ENCODE results near the gene PRLR. TPM values are rescaled to one million over a fixed set of nuclear protein-coding genes. Genes with fewer than 3 reads are reported as not detected.

The PRLR gene
- total RNA-seq, 1 donor from 2014 or later, result 0.21 TPM

DNA sequence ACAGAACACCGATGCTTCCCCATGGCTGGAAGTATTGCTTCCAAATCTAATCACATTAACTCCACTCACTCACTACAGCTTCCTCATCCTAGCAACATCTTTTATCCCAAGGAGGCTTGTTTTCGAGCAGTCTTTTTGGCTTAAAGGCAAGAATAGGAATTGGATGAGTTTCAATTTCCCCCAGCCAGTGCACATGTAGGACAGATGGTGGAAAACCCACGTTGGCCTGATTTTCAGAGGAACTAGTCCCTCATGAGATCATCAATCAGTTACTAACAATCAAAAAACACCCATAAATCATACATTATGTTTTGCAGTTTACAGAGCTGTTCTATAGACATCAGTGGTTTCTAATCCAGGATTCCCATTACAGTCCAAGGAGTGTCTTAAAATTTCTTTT is 134.1 kb downstream of the PRLR start:
- DNase-seq (ENCODE audit: low spot score), result no peak
- H3K27me3 Mint-ChIP-seq (ENCODE audit: unreplicated experiment), result peaks cover 4% of the 10 kb centered on the region
- no peak overlapping the region for H3K27ac Mint-ChIP-seq (ENCODE audit: unreplicated experiment)
- H3K9me3 Mint-ChIP-seq (ENCODE audit: unreplicated experiment), result no peaks in the 10 kb centered on the region
- TF ChIP-seq, protein P1, sequence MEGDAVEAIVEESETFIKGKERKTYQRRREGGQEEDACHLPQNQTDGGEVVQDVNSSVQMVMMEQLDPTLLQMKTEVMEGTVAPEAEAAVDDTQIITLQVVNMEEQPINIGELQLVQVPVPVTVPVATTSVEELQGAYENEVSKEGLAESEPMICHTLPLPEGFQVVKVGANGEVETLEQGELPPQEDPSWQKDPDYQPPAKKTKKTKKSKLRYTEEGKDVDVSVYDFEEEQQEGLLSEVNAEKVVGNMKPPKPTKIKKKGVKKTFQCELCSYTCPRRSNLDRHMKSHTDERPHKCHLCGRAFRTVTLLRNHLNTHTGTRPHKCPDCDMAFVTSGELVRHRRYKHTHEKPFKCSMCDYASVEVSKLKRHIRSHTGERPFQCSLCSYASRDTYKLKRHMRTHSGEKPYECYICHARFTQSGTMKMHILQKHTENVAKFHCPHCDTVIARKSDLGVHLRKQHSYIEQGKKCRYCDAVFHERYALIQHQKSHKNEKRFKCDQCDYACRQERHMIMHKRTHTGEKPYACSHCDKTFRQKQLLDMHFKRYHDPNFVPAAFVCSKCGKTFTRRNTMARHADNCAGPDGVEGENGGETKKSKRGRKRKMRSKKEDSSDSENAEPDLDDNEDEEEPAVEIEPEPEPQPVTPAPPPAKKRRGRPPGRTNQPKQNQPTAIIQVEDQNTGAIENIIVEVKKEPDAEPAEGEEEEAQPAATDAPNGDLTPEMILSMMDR (IDR thresholded peaks at IDR 0.05; ENCODE audit: unreplicated experiment), result no peak
- H3K36me3 Mint-ChIP-seq (ENCODE audit: low read depth, unreplicated experiment), result no peaks in the 10 kb centered on the region
- H3K4me3 Mint-ChIP-seq (ENCODE audit: unreplicated experiment), result no peak overlapping the region
- H3K4me1 Mint-ChIP-seq (ENCODE audit: unreplicated experiment), result peaks cover 10% of the 10 kb centered on the region

GRCh38 chr5:35095366-35095765 is 134.9 kb downstream of the PRLR start:
- no peak overlapping the region for H3K27ac Mint-ChIP-seq (ENCODE audit: unreplicated experiment)
- TF ChIP-seq, protein P1 (IDR thresholded peaks at IDR 0.05; ENCODE audit: unreplicated experiment), result no peak
- peaks cover 10% of the 10 kb centered on the region for H3K4me1 Mint-ChIP-seq (ENCODE audit: unreplicated experiment)
- no peak for DNase-seq (ENCODE audit: low spot score)
- no peaks in the 10 kb centered on the region for H3K9me3 Mint-ChIP-seq (ENCODE audit: unreplicated experiment)
- no peaks in the 10 kb centered on the region for H3K36me3 Mint-ChIP-seq (ENCODE audit: low read depth, unreplicated experiment)
- peaks cover 4% of the 10 kb centered on the region for H3K27me3 Mint-ChIP-seq (ENCODE audit: unreplicated experiment)
- no peak overlapping the region for H3K4me3 Mint-ChIP-seq (ENCODE audit: unreplicated experiment)

- Mint-ChIP-seq H3K9me3 (ENCODE audit: unreplicated experiment) (no peaks in the 10 kb centered on the region), H3K4me1 (ENCODE audit: unreplicated experiment) (peaks cover 10% of the 10 kb centered on the region), H3K27ac (ENCODE audit: unreplicated experiment) (no peak overlapping the region), H3K36me3 (ENCODE audit: low read depth, unreplicated experiment) (no peaks in the 10 kb centered on the region), H3K4me3 (ENCODE audit: unreplicated experiment) (no peak overlapping the region), H3K27me3 (ENCODE audit: unreplicated experiment) (peaks cover 4% of the 10 kb centered on the region)
- DNase-seq (ENCODE audit: low spot score), result no peak
- TF ChIP-seq, protein P1 (IDR thresholded peaks at IDR 0.05; ENCODE audit: unreplicated experiment), result no peak
Measured at GRCh38 chr5:35094948-35095347, 135.3 kb downstream of the PRLR start.

DNA sequence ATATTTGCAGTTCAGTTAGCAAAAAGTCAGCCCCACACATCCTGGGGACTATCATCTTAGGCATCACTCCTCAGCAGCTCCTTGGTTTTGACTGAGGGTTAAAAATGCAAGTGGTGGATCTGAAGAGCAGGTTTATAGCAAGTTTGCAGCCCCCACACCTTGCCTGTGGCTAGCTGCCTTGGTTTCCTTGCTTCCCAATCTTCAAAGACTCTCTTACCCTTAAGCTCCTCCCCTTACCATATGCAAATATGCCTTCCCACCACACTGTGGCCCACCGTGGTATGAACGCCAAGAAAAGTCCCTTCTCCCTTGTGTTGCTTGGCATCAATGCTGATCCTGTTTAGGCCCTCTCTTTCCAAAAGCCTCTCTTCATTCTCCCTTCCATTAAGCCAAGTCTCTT is 137.6 kb downstream of the PRLR start:
- Mint-ChIP-seq H3K4me1 (ENCODE audit: unreplicated experiment) (peaks cover 10% of the 10 kb centered on the region), H3K9me3 (ENCODE audit: unreplicated experiment) (no peaks in the 10 kb centered on the region), H3K27ac (ENCODE audit: unreplicated experiment) (no peak overlapping the region), H3K36me3 (ENCODE audit: low read depth, unreplicated experiment) (no peaks in the 10 kb centered on the region), H3K27me3 (ENCODE audit: unreplicated experiment) (peaks cover 4% of the 10 kb centered on the region), H3K4me3 (ENCODE audit: unreplicated experiment) (no peak overlapping the region)
- no peak for DNase-seq (ENCODE audit: low spot score)
- TF ChIP-seq, protein P1 (IDR thresholded peaks at IDR 0.05; ENCODE audit: unreplicated experiment), result no peak

- Mint-ChIP-seq H3K27ac (ENCODE audit: unreplicated experiment) (no peak overlapping the region), H3K27me3 (ENCODE audit: unreplicated experiment) (peaks cover 5% of the 10 kb centered on the region), H3K9me3 (ENCODE audit: unreplicated experiment) (no peaks in the 10 kb centered on the region), H3K36me3 (ENCODE audit: low read depth, unreplicated experiment) (no peaks in the 10 kb centered on the region), H3K4me3 (ENCODE audit: unreplicated experiment) (no peak overlapping the region), H3K4me1 (ENCODE audit: unreplicated experiment) (peaks cover 10% of the 10 kb centered on the region)
- DNase-seq (ENCODE audit: low spot score), result no peak
- TF ChIP-seq, protein P1 (IDR thresholded peaks at IDR 0.05; ENCODE audit: unreplicated experiment), result no peak
Measured at GRCh38 chr5:35091704-35092103, 138.6 kb downstream of the PRLR start.
